Measurements from ENCODE around the gene TCHP. TPM values are rescaled to one million over a fixed set of nuclear protein-coding genes. Genes with fewer than 3 reads are reported as not detected.

TCHP gene
- total RNA-seq, 2 donors from 2014 or later = 18.9 to 26.3 TPM

GRCh38 chr12:109948368-109948767 is 48.3 kb downstream of the TCHP start:
- intact Hi-C loops (cut with DNase I) = no loop called here
- 83% methylated on average over 4 of the region's 4 CpGs for WGBS
- no peak for DNase-seq (ENCODE audit: low spot score)
- H3K27me3 ChIP-seq (replicated peaks; ENCODE audit: insufficient read depth) = no peaks in the 10 kb centered on the region
- H3K36me3 ChIP-seq = peaks cover 0 to 6% of the 10 kb centered on the region in 2 donors
- no peak overlapping the region for H3K4me3 ChIP-seq
- H3K27ac ChIP-seq = no peak overlapping the region
- H3K4me1 ChIP-seq (replicated peaks) = no peaks in the 10 kb centered on the region
- TF ChIP-seq POLR2A (IDR thresholded peaks at IDR 0.05) (no peak), POLR2AphosphoS5 (IDR thresholded peaks at IDR 0.05) (no peak), CTCF (IDR thresholded peaks at IDR 0.05) (no peak)
- H3K9me3 ChIP-seq = no peaks in the 10 kb centered on the region

- H3K4me3 ChIP-seq = no peak overlapping the region
- H3K27ac ChIP-seq = no peak overlapping the region
- TF ChIP-seq POLR2A (IDR thresholded peaks at IDR 0.05) (no peak), CTCF (IDR thresholded peaks at IDR 0.05) (no peak), POLR2AphosphoS5 (IDR thresholded peaks at IDR 0.05) (no peak)
- H3K9me3 ChIP-seq = no peaks in the 10 kb centered on the region
- no peaks in the 10 kb centered on the region for H3K27me3 ChIP-seq (replicated peaks; ENCODE audit: insufficient read depth)
- intact Hi-C loops (cut with DNase I) = no loop called here
- no peak for DNase-seq (ENCODE audit: low spot score)
- WGBS = 22% methylated on average over 1 of the region's 1 CpG
- H3K4me1 ChIP-seq (replicated peaks) = no peaks in the 10 kb centered on the region
- peaks cover 0 to 6% of the 10 kb centered on the region in 2 donors for H3K36me3 ChIP-seq
Observed at GRCh38 chr12:109949089-109949488, 49.0 kb downstream of the TCHP start.

- no peak for DNase-seq (ENCODE audit: low spot score)
- H3K4me3 ChIP-seq = no peak overlapping the region
- peaks cover 0 to 6% of the 10 kb centered on the region in 2 donors for H3K36me3 ChIP-seq
- TF ChIP-seq CTCF (IDR thresholded peaks at IDR 0.05) = no peak
- no peak for TF ChIP-seq POLR2AphosphoS5 (IDR thresholded peaks at IDR 0.05)
- no peak for TF ChIP-seq POLR2A (IDR thresholded peaks at IDR 0.05)
- intact Hi-C loops (cut with DNase I) = loop anchor here (5.0 kb wide), 1 partner anchor 47 kb away; the partner anchor contains the start of genes ANKRD13A and GIT2
- no peaks in the 10 kb centered on the region for H3K27me3 ChIP-seq (replicated peaks; ENCODE audit: insufficient read depth)
- H3K4me1 ChIP-seq (replicated peaks) = no peaks in the 10 kb centered on the region
- H3K9me3 ChIP-seq = no peaks in the 10 kb centered on the region
- H3K27ac ChIP-seq = no peak overlapping the region
Observed at GRCh38 chr12:109950625-109951024, 50.6 kb downstream of the TCHP start.

- 56% methylated on average over 5 of the region's 5 CpGs for WGBS
- DNase-seq (ENCODE audit: low spot score) = no peak
- no peak for TF ChIP-seq POLR2A (IDR thresholded peaks at IDR 0.05)
- no peak for TF ChIP-seq POLR2AphosphoS5 (IDR thresholded peaks at IDR 0.05)
- no peak for TF ChIP-seq CTCF (IDR thresholded peaks at IDR 0.05)
- no peak overlapping the region for H3K4me3 ChIP-seq
- H3K27me3 ChIP-seq (replicated peaks; ENCODE audit: insufficient read depth) = no peaks in the 10 kb centered on the region
- H3K9me3 ChIP-seq = no peaks in the 10 kb centered on the region
- intact Hi-C loops (cut with DNase I) = loop anchor here (5.0 kb wide), 1 partner anchor 46 kb away; the partner anchor contains the start of genes ANKRD13A and GIT2
- peak overlapping the region in 1 of 2 donors; percentile 13 for H3K27ac ChIP-seq
- H3K36me3 ChIP-seq = peaks cover 0 to 6% of the 10 kb centered on the region in 2 donors
- H3K4me1 ChIP-seq (replicated peaks) = no peaks in the 10 kb centered on the region
Observed at GRCh38 chr12:109951136-109951535, 51.1 kb downstream of the TCHP start.

GRCh38 chr12:109951751-109952150 is 51.7 kb downstream of the TCHP start:
- Histone ChIP-seq H3K9me3 (no peaks in the 10 kb centered on the region), H3K36me3 (peaks cover 0 to 6% of the 10 kb centered on the region in 2 donors), H3K27me3 (replicated peaks; ENCODE audit: insufficient read depth) (no peaks in the 10 kb centered on the region), H3K27ac (peak overlapping the region in 1 of 2 donors; percentile 13), H3K4me3 (no peak overlapping the region), H3K4me1 (replicated peaks) (no peaks in the 10 kb centered on the region)
- no peak for DNase-seq (ENCODE audit: low spot score)
- WGBS = 67% methylated on average over 7 of the region's 7 CpGs
- intact Hi-C loops (cut with DNase I) = loop anchor here (5.0 kb wide), 1 partner anchor 46 kb away; the partner anchor contains the start of genes ANKRD13A and GIT2
- no peak for TF ChIP-seq CTCF (IDR thresholded peaks at IDR 0.05)
- TF ChIP-seq POLR2A (IDR thresholded peaks at IDR 0.05) = no peak
- TF ChIP-seq POLR2AphosphoS5 (IDR thresholded peaks at IDR 0.05) = no peak
